GM18505 (cell line): Measurements from ENCODE around the gene LDHAL6B.

Experiments used
- ATAC-seq: cut with Tn5 transposase; IDR thresholded peaks from one replicate; pipeline ENCODE4 v1.9.1; 2021; ENCODE audit not compliant: unreplicated experiment
- POLR2A ChIP-seq: IDR thresholded peaks from 4 replicates; pipeline ENCODE4 v1.6.1; 2011; ENCODE audit warnings: borderline replicate concordance; ENCODE audit not compliant: insufficient read depth, insufficient read length; ENCODE audit errors: extremely low read depth

The LDHAL6B gene

DNA sequence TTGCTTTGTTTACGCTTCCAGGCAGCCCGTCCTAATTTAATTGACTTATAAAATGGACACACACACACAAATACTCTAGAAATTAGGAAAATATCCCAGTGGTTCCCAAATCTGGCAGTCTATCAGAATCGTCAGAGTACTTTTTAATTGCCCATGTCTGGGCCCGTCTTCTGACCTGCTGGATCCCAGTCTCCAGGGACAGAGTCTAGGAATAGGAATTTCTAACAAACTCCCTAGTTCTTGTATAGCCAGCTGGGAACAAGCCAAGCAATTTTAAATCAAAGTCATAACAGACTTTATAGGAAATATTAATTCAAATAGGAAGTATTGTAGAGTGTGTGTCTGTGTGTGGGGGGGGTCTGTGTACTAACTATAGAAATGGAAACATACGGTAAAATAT, 33.4 kb downstream of the LDHAL6B start:
- no peak for ATAC-seq
- no peak for TF ChIP-seq POLR2A

DNA sequence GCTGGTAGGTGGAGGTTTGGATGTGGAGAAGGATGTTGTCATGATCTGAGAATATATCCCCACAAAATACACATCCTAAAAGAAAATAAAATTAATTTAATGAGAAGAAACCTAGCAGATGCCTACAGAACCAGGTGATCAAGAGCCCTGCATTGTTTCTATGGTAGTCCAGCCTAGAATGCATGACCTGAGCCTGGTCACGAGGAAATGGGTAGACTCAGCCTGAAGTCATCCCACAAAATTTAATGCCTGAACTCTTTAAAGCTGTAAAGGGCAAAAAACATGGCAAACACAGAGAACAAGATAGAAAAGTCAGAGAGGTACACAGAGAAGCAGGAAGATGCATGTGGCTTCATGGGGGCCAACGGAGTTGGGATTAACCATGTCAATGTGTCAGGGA, 36.0 kb downstream of the LDHAL6B start:
- no peak for ATAC-seq
- no peak for TF ChIP-seq POLR2A

- ATAC-seq: no peak
- TF ChIP-seq POLR2A: no peak
These were observed 37.0 kb downstream of the LDHAL6B start for GRCh38 chr15:59243622-59244021.

DNA sequence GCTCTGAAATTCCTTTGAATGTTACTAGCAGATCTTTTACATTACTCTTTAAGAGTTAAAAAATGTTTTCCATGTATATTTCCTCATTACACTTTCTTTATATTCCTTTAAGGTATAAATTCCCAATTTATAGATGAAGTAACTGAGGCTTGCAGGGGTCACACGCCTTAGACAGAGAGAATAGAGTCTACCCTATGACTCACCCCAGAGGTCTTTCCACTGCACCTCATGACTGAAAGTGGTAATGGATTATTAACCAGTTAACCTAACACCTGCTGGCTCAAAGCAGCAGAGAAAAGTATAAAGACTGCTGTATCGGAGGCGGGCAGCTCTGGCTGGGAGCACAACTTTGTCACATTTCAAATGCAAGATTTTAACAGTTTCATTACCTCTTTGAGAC, 37.7 kb downstream of the LDHAL6B start:
- peak; percentile 73 for ATAC-seq
- no peak for TF ChIP-seq POLR2A

GRCh38 chr15:59245559-59245958, 38.9 kb downstream of the LDHAL6B start:
- TF ChIP-seq POLR2A: no peak
- no peak for ATAC-seq

- no peak for ATAC-seq
- TF ChIP-seq POLR2A: no peak
These were observed 40.7 kb downstream of the LDHAL6B start for GRCh38 chr15:59247364-59247763.

DNA sequence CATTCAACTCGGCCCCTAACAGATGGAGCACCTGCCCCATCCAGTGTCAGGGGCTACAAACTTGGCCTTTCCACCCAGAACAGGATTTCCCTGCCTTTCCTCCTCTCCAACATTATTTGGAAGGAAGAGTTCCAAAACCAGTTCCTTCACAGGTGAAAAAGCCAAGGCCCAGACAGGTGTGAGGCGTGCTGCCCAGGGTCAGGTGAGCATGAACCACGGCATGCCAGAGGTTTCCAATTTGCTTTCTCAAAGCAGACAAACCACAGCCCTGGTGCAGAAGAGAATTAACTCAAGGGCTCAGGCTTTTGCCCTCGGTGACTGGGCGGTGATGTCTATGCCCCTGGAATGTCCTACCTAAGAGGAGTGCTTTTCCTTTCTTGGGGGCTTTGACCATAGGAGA, 43.2 kb downstream of the LDHAL6B start:
- no peak for TF ChIP-seq POLR2A
- no peak for ATAC-seq

DNA sequence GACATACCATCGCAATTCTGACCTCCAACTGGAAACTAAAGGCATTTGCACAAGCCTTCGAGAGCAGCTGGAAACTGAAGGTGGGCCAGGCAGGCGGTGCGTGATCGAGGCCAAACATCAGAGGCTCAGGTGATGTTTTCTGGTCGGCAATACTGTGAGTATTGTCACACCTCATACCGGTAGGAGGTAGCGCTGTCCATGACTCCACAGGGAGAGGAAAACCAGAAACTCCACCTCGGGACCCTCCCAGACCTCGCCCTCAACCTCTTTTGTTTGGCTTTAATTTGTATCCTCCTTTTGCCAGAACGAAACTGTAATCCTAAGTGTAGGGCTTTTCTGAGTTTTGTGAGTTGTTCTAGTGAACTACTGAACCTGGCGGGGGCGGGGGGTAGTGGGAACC, 43.6 kb downstream of the LDHAL6B start:
- ATAC-seq: no peak

DNA sequence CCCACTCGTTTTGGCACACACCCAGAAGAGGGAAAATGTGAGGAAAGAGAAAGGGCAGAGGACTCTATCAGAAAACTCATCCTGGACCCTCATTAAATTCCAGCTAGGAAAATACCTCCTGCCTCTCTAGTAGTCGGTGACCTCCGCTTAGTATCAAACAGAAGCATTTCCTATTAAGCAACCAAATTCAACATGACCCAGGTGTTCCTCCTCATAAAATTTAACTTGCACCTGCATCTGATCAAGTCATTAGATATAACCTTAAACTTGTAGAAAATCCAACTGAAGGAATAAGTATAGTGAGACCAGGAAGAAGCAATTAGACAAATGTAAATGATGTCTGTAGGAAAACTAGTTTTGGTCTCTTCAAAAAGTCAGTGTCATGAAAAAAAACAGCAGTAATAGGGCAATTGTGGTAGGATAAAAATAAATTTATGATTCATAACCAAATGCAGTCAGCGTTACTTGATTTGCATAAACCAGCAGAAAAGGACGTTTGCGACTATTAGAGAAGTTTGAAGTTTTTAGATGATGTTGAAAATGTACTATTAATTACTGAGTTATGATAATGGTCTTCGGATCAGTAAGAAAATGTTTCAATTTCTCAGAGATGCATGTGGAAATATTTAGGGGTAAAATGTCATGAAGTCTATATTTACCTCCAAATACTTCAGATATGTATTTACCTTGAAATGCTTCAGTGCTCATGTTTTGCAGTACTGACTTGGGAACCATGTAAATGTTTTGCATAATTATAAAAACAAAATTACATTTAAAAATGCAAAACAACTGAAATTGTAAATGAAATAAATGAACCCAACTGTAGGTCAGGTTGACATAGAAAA, 44.6 kb downstream of the LDHAL6B start:
- ATAC-seq: no peak
- no peak for TF ChIP-seq POLR2A

More for the DNA sequence above, 43.6 kb downstream of the LDHAL6B start:
- TF ChIP-seq POLR2A: no peak

DNA sequence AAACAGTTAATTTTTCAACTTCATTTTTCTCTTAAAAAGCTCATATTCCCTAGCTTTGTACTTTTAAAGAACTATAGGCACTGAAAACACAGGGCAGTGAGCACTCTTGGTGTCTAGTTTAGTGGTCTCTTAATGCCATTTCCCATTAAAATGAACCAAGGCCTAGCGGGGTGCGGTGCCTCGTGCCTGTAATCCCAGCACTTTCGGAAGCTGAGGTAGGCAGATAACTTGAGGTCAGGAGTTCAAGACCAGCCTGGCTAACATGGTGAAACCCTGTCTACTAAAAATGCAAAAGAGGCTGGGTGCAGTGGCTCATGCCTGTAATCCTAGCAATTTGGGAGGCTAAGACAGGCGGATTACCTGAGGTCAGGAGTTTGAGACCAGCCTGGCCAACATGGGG, 45.5 kb downstream of the LDHAL6B start:
- ATAC-seq: no peak
- TF ChIP-seq POLR2A: no peak

DNA sequence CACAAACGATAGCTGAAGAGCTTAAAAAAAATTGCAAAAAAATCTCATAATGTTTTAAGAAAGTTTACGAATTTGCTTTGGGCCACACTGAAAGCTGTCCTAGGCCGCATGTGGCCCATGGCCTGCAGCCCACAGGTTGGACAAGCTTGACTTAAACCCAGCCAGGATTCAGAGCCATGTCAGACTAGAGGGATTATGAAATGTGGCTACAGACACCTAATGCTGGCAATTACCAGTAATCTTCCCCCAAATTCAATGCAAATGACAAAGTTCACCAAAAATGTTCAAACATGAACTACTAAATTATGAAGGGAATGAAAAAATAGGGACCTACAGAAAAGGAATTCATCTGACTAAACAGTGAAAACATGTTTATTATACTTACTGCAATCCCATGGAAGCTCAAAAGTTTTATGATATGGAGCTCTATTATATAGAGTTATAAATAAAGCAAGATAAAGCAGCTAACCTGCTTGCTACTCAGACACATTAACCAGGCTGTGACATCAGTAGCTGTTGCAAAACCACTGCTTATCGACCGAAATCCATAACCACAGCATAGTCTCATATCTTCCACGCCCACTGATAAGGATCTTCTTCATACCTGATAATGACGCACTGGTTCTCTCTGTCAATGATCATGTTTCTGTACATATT, 49.2 kb downstream of the LDHAL6B start:
- ATAC-seq: no peak

GRCh38 chr15:59256482-59256881, 49.8 kb downstream of the LDHAL6B start:
- ATAC-seq: no peak
- TF ChIP-seq POLR2A: no peak

More for the DNA sequence above, 49.2 kb downstream of the LDHAL6B start:
- no peak for TF ChIP-seq POLR2A

DNA sequence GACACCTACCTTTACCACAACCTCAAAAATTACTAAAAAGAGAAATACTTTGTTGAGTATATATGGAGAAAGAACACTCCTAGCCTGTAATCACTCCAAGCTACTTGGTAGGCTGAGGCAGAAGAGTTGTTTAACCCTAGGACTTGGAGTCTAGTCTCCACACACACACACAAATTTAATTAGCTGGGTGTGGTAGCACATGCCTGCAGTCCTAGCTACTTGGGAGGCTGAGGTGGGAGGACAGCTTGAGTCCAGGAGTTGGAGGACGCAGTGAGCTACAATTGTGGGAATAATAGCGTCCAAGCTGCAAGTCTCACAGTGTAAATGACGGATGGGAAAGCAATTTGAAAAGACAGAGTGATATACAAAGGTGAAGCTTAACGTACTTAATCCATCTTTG, 50.5 kb downstream of the LDHAL6B start:
- TF ChIP-seq POLR2A: no peak
- no peak for ATAC-seq
